Measurements from ENCODE around the gene SLC25A28. TPM values are rescaled to one million over a fixed set of nuclear protein-coding genes. Genes with fewer than 3 reads are reported as not detected.

SLC25A28 gene, protein sequence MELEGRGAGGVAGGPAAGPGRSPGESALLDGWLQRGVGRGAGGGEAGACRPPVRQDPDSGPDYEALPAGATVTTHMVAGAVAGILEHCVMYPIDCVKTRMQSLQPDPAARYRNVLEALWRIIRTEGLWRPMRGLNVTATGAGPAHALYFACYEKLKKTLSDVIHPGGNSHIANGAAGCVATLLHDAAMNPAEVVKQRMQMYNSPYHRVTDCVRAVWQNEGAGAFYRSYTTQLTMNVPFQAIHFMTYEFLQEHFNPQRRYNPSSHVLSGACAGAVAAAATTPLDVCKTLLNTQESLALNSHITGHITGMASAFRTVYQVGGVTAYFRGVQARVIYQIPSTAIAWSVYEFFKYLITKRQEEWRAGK
- total RNA-seq (100 to 1,000 TPM in 1 of 5 experiments, 10 to 100 TPM in 4; 66.0 to 101 (median 90.4) TPM), polyA plus RNA-seq (10 to 100 TPM; 21.3 to 37.2 TPM), total RNA-seq (62.3 reads per million, percentile 76 among the genes with 10 or more reads in this experiment)

DNA sequence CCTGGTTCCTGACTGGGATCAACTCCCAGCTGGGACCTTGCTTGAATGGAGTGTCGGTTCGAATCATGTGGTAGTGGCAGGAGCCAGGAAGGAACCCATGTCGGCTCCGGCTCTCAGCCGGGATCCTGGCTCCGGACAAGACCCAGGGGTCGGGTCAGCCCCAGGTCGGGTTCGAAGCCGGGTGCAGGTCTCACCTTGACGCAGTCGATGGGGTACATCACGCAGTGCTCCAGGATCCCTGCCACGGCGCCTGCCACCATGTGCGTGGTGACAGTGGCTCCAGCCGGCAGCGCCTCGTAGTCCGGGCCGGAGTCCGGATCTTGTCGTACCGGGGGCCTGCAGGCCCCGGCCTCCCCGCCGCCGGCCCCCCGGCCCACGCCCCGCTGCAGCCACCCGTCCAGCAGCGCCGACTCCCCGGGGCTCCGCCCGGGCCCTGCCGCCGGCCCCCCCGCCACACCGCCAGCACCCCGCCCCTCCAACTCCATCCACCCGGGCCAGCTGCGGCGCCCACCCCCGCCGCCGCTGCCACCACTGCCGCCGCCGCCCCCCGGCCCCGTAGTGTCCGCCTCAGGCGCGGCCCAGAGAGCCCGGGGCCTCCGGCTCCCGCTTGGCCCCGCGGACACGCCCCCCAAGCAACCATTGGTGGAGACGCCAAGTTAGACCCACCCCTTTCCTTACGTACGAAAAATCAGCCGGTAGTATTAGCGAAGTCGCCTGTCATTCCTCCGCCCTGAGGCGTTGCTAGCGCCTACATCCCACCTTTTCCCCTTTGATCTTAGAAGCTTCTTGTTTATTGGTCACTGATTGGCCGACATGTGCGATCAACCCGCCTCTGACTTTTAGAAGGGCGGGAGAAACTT lies at the start of gene SLC25A28:
TSS of gene SLC25A28 (minus strand) at position 589 of the 860 bp plus-strand sequence. CDS start at position 485, 104 bp downstream.
- Histone ChIP-seq H3K9me3 (ENCODE audit: control insufficient read depth in 2 of 3, low read length in 3 of 3) (no peaks in the 10 kb centered on the region), H3K4me1 (ENCODE audit: control insufficient read depth in 2 of 2, insufficient read depth in 2 of 2, low read length in 2 of 2) (peaks cover 20 to 29% of the 10 kb centered on the region in 2 donors), H3K4me3 (ENCODE audit: low read length) (peak within 1 kb of the TSS; percentile 85), H3K36me3 (ENCODE audit: control insufficient read depth in 2 of 3, insufficient read depth in 3 of 3, low read length in 3 of 3) (peaks cover 0 to 3% (median 0%) of the 10 kb centered on the region in 3 experiments), H3K27me3 (ENCODE audit: control insufficient read depth in 2 of 2, insufficient read depth in 2 of 2, low read length in 2 of 2) (no peaks in the 10 kb centered on the region), H3K27ac (ENCODE audit: low read depth, low read length) (peak within 1 kb of the TSS; percentile 99)
- ChIA-PET POLR2A (interaction anchor here (0.9 to 2.7 kb wide), 6 partner anchors 39 to 1153 kb away, joined by 3 to 17 read pairs (median 7); partner anchors contain the start of genes COX15, CUTC, ENTPD7 and GOT1), CTCF (no interaction called here)
- Mint-ChIP-seq H3K9me3 (no peaks in the 10 kb centered on the region), H3K36me3 (peaks cover 0 to 13% (median 0%) of the 10 kb centered on the region in 5 donors), H3K27ac (peak within 1 kb of the TSS; percentile 75 to 98 (median 94)), H3K4me3 (peak within 1 kb of the TSS; percentile 83 to 96 (median 88)), H3K4me1 (peaks cover 32 to 60% (median 51%) of the 10 kb centered on the region in 7 donors), H3K27me3 (no peaks in the 10 kb centered on the region)
- ATAC-seq: peak; percentile 88
- intact Hi-C loops (cut with micrococcal nuclease): loop anchor here (1.0 to 10.0 kb wide), 13 partner anchors 8 to 1979 kb away; partner anchors contain the start of genes BTRC (in 2 of the 2), COX15 (in 2 of the 2), CUTC (in 2 of the 2) and DNMBP (in 2 of the 2)
- DNase-seq: peak; percentile 78 to 98 (median 96)

DNA sequence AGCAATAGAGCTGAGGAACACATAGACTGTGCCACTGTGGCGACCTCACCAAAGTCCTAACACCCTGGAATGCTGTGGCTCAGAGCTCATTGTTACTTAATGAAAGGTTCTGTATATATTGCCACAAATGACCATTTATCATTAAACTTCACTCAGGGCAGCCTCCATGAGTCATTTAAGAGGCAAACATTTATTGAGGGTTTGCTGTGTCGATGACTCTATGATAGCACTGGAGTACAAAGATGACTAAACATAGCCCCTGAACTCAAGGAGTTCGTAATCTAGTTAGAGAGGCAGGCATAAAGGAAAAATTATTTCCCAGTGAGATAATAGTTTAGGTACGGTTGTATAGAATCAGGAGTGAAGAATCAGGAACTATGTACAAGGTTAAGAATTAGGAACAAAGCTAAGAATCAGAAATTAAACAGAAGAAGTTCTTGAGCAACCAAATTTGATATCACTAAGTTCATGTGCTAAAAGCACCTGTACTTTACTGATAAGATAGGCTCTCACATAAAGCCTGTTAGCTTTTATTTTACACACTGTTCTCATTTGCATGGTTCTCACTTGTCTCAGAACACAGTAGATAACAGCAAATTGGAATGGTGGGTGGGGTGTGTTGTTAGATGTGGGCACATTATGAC lies 47.0 kb upstream of the SLC25A28 start:
- H3K36me3 ChIP-seq (ENCODE audit: control insufficient read depth in 2 of 3, insufficient read depth in 3 of 3, low read length in 3 of 3): peaks cover 0 to 8% (median 0%) of the 10 kb centered on the region in 3 experiments
- H3K4me3 ChIP-seq (ENCODE audit: low read length): no peak overlapping the region
- Mint-ChIP-seq H3K27ac (peak overlapping the region in 1 of 9 donors; percentile 22), H3K27me3 (no peaks in the 10 kb centered on the region), H3K9me3 (no peaks in the 10 kb centered on the region), H3K4me1 (peaks cover 0 to 8% (median 2%) of the 10 kb centered on the region in 7 donors), H3K4me3 (no peak overlapping the region), H3K36me3 (peaks cover 4 to 17% (median 7%) of the 10 kb centered on the region in 5 donors)
- H3K27ac ChIP-seq (ENCODE audit: low read depth, low read length): no peak overlapping the region
- no peaks in the 10 kb centered on the region for H3K9me3 ChIP-seq (ENCODE audit: control insufficient read depth in 2 of 3, low read length in 3 of 3)
- no peak for DNase-seq
- H3K4me1 ChIP-seq (ENCODE audit: control insufficient read depth in 2 of 2, insufficient read depth in 2 of 2, low read length in 2 of 2): no peaks in the 10 kb centered on the region
- CTCF ChIA-PET: no interaction called here
- ATAC-seq: no peak
- H3K27me3 ChIP-seq (ENCODE audit: control insufficient read depth in 2 of 2, insufficient read depth in 2 of 2, low read length in 2 of 2): no peaks in the 10 kb centered on the region
- intact Hi-C loops (cut with micrococcal nuclease): no loop called here
- POLR2A ChIA-PET: no interaction called here

DNA sequence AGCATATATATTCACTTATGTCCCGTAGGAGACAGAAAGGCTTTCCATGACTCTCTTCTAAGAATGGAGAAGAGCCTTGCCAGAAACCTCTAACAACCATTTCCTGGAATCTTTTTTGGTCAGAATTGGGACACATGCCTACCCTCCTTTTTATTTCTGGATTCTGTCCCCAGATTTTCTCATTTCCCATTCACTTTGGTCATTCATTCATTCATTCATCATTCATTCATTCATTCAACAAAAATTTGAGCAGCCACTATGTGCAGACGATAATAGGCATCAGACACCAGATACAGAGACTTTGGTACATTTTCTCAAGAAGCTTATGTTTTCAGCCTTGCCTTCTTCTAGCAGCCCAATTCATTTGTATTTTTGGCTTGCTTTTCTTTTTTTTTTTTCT lies 45.1 kb upstream of the SLC25A28 start:
- ATAC-seq: no peak
- Histone ChIP-seq H3K36me3 (ENCODE audit: control insufficient read depth in 2 of 3, insufficient read depth in 3 of 3, low read length in 3 of 3) (peaks cover 0 to 8% (median 0%) of the 10 kb centered on the region in 3 experiments), H3K9me3 (ENCODE audit: control insufficient read depth in 2 of 3, low read length in 3 of 3) (no peaks in the 10 kb centered on the region), H3K27me3 (ENCODE audit: control insufficient read depth in 2 of 2, insufficient read depth in 2 of 2, low read length in 2 of 2) (no peaks in the 10 kb centered on the region), H3K4me1 (ENCODE audit: control insufficient read depth in 2 of 2, insufficient read depth in 2 of 2, low read length in 2 of 2) (no peaks in the 10 kb centered on the region), H3K27ac (ENCODE audit: low read depth, low read length) (no peak overlapping the region), H3K4me3 (ENCODE audit: low read length) (no peak overlapping the region)
- no peak overlapping the region for H3K4me3 Mint-ChIP-seq
- peaks cover 4 to 17% (median 7%) of the 10 kb centered on the region in 5 donors for H3K36me3 Mint-ChIP-seq
- no peak for DNase-seq
- peaks cover 0 to 15% (median 4%) of the 10 kb centered on the region in 7 donors for H3K4me1 Mint-ChIP-seq
- intact Hi-C loops (cut with micrococcal nuclease): no loop called here
- ChIA-PET POLR2A (interaction anchor here (0.7 kb wide), 1 partner anchor 1300 kb away, joined by 4 read pairs; no protein-coding TSS in a partner anchor), CTCF (interaction anchor here (0.6 kb wide), 2 partner anchors 41 to 62 kb away, joined by 3 to 5 read pairs; no protein-coding TSS in a partner anchor)
- H3K9me3 Mint-ChIP-seq: no peaks in the 10 kb centered on the region
- H3K27me3 Mint-ChIP-seq: no peaks in the 10 kb centered on the region
- no peak overlapping the region for H3K27ac Mint-ChIP-seq

DNA sequence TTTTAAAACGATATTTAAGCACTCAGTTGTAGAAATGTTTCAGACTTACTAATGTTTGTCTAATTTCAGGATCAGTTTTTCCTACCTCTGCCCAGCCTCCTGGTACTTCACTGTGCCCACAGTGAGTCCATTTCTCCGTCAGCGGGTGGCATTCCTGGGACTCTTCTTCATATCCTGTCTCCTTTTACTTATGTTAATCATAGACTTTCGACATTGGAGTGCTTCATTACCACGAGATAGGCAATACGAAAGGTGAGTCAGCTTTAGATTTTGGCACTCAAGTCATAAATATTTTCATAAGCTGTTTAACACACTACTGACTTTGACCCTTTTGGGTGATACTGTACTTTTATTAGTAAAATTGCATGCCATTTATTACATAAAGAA lies 41.1 kb upstream of the SLC25A28 start:
- H3K4me3 ChIP-seq (ENCODE audit: low read length): no peak overlapping the region
- H3K4me1 Mint-ChIP-seq: peaks cover 19 to 32% (median 21%) of the 10 kb centered on the region in 7 donors
- H3K4me3 Mint-ChIP-seq: no peak overlapping the region
- peaks cover 0 to 16% (median 7%) of the 10 kb centered on the region in 5 donors for H3K27me3 Mint-ChIP-seq
- ChIA-PET POLR2A (no interaction called here), CTCF (no interaction called here)
- H3K9me3 ChIP-seq (ENCODE audit: control insufficient read depth in 2 of 3, low read length in 3 of 3): no peaks in the 10 kb centered on the region
- DNase-seq: no peak
- ATAC-seq: no peak
- H3K27ac Mint-ChIP-seq: no peak overlapping the region
- no peak overlapping the region for H3K27ac ChIP-seq (ENCODE audit: low read depth, low read length)
- H3K9me3 Mint-ChIP-seq: no peaks in the 10 kb centered on the region
- intact Hi-C loops (cut with micrococcal nuclease): no loop called here
- no peaks in the 10 kb centered on the region for H3K4me1 ChIP-seq (ENCODE audit: control insufficient read depth in 2 of 2, insufficient read depth in 2 of 2, low read length in 2 of 2)
- H3K36me3 ChIP-seq (ENCODE audit: control insufficient read depth in 2 of 3, insufficient read depth in 3 of 3, low read length in 3 of 3): peaks cover 0 to 3% (median 0%) of the 10 kb centered on the region in 3 experiments
- no peaks in the 10 kb centered on the region for H3K27me3 ChIP-seq (ENCODE audit: control insufficient read depth in 2 of 2, insufficient read depth in 2 of 2, low read length in 2 of 2)
- peaks cover 4 to 14% (median 5%) of the 10 kb centered on the region in 5 donors for H3K36me3 Mint-ChIP-seq

DNA sequence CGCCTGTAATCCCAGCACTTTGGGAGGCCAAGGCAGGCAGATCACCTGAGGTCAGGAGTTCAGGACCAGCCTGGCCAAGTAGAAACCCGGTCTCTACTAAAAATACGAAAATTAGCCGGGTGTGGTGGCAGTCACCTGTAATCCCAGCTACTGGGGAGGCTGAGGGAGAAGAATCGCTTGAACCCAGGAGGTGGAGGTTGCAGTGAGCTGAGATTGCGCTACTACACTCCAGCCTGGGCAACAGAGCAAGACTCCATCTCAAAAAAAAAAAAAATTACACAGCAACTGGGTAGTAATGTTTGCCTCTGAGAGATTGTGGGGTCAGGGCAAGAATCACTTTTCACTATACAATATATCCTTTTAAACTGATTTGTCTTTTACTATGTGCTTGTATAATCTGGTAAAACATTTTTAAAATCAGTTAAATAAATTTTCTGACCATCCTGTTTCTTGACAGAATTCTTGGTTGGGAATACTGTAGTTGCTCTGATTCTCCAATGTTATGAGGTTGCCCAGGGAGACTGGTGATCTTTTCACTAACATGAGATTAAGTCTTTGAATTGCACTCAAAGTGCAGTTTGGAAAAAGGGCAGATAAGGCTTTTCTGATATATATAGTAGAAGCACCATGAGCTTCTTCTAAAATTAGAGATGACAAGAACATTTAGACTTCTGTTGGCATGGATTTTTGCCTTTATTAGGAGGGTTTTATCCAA lies 40.6 kb upstream of the SLC25A28 start:
- no peaks in the 10 kb centered on the region for H3K36me3 ChIP-seq (ENCODE audit: control insufficient read depth in 2 of 3, insufficient read depth in 3 of 3, low read length in 3 of 3)
- DNase-seq (no peak), ATAC-seq (no peak)
- no peaks in the 10 kb centered on the region for H3K9me3 Mint-ChIP-seq
- no peak overlapping the region for H3K4me3 ChIP-seq (ENCODE audit: low read length)
- H3K36me3 Mint-ChIP-seq: peaks cover 1 to 14% (median 3%) of the 10 kb centered on the region in 5 donors
- peaks cover 0 to 21% (median 13%) of the 10 kb centered on the region in 5 donors for H3K27me3 Mint-ChIP-seq
- intact Hi-C loops (cut with micrococcal nuclease): no loop called here
- H3K4me1 Mint-ChIP-seq: peaks cover 18 to 32% (median 21%) of the 10 kb centered on the region in 7 donors
- H3K27ac Mint-ChIP-seq: no peak overlapping the region
- no peak overlapping the region for H3K27ac ChIP-seq (ENCODE audit: low read depth, low read length)
- no peaks in the 10 kb centered on the region for H3K9me3 ChIP-seq (ENCODE audit: control insufficient read depth in 2 of 3, low read length in 3 of 3)
- peak overlapping the region in 6 of 10 donors; percentile 5 to 94 (median 62) for H3K4me3 Mint-ChIP-seq
- ChIA-PET POLR2A (interaction anchor here (2.5 to 3.6 kb wide), 2 partner anchors 39 to 40 kb away, joined by 13 to 14 read pairs; partner anchors contain the start of gene SLC25A28), CTCF (interaction anchor here (2.0 kb wide), 1 partner anchor 43 kb away, joined by 8 read pairs; no protein-coding TSS in a partner anchor)
- H3K4me1 ChIP-seq (ENCODE audit: control insufficient read depth in 2 of 2, insufficient read depth in 2 of 2, low read length in 2 of 2): no peaks in the 10 kb centered on the region
- no peaks in the 10 kb centered on the region for H3K27me3 ChIP-seq (ENCODE audit: control insufficient read depth in 2 of 2, insufficient read depth in 2 of 2, low read length in 2 of 2)
